ENCODE measurements around the gene ANKRD39. TPM values are rescaled to one million over a fixed set of nuclear protein-coding genes. Genes with fewer than 3 reads are reported as not detected.

The ANKRD39 gene
- total RNA-seq, 1 donor from 2014 or later: 38.0 TPM

Other genes with a start within 250 kb of the ANKRD39 start
- gene KANSL3, start 219.7 kb downstream of the ANKRD39 start, total RNA-seq: 56.1 and 56.5 TPM in 2 replicates
- gene FER1L5, start 215.3 kb downstream of the ANKRD39 start, total RNA-seq: not detected in 2 replicates
- 7.0 and 10.5 TPM in 2 replicates for gene LMAN2L, start 118.0 kb downstream of the ANKRD39 start, total RNA-seq
- gene CNNM4, start 97.1 kb downstream of the ANKRD39 start, total RNA-seq: 8.3 and 9.5 TPM in 2 replicates
- gene CNNM3, start 41.7 kb downstream of the ANKRD39 start, total RNA-seq: 29.9 and 31.1 TPM in 2 replicates
- gene ANKRD23, start 14.0 kb downstream of the ANKRD39 start, total RNA-seq: 13.4 and 15.0 TPM in 2 replicates
- gene SEMA4C, start 12.1 kb upstream of the ANKRD39 start, total RNA-seq: 27.4 and 29.7 TPM in 2 replicates
- gene FAM178B, start 128.6 kb upstream of the ANKRD39 start, total RNA-seq: 0.34 and 0.61 TPM in 2 replicates
- gene FAHD2B, start 236.9 kb upstream of the ANKRD39 start, total RNA-seq: 21.8 and 22.0 TPM in 2 replicates